B cell (primary cell): Measurements from ENCODE around the gene ARPIN. TPM values are rescaled to one million over a fixed set of nuclear protein-coding genes. Genes with fewer than 3 reads are reported as not detected.

Source experiments
- ATAC-seq: fragments of 200-7000 bp; cut with Tn5 transposase; one replicate; pipeline ENCODE4 v1.10.0; 2021; ENCODE audit warnings: low read depth, mild to moderate bottlenecking, moderate number of reproducible peaks, moderate library complexity
- CTCF ChIA-PET: fragments of 350-600 bp; sonication (Branson Sonifier 250); formaldehyde crosslinking; loops from one replicate; lab custom pipeline; 2021; ENCODE audit warnings: antibody characterized with exemption, inconsistent platforms; lab: Charles Lee
- POLR2A ChIA-PET: fragments of 350-600 bp; sonication (Branson Sonifier 250); formaldehyde crosslinking; loops from one replicate; lab custom pipeline; 2021; ENCODE audit warnings: antibody characterized with exemption; lab: Charles Lee
- DNase-seq: peaks from one replicate; pipeline ENCODE4 v3.0.0; 2013
- H2AFZ ChIP-seq: 2 replicates; pipeline ENCODE4 v1.6.1; 2012; ENCODE audit warnings: mild to moderate bottlenecking, low read depth, low read length; ENCODE audit not compliant: insufficient read depth, poor library complexity, severe bottlenecking
- H3K27ac ChIP-seq, 2 donors: 1 replicate in 1 of 2; 2 replicates in 1 of 2; pipeline ENCODE4 v1.5.1; 2012 to 2013; ENCODE audit warnings: low read length in 2 of 2, mild to moderate bottlenecking in 2 of 2, moderate library complexity in 1 of 2
- H3K27me3 ChIP-seq, 4 experiments: fragments of 200-600 bp in 1 of 4; sonication (generic) in 1 of 4; replicated peaks in 1 of 4; 1 replicate in 2 of 4; 2 replicates in 2 of 4; pipeline versions ENCODE4 v1.6.1 to v1.7.0; 2013 to 2016; ENCODE audit warnings: low read length in 3 of 4, mild to moderate bottlenecking in 2 of 4, mixed read lengths in 1 of 4, moderate library complexity in 1 of 4; ENCODE audit not compliant: insufficient read depth in 4 of 4, control insufficient read depth in 3 of 4; ENCODE audit errors: control extremely low read depth in 1 of 4
- H3K36me3 ChIP-seq, 2 experiments: replicated peaks in 1 of 2; 1 replicate in 1 of 2; 2 replicates in 1 of 2; pipeline versions ENCODE4 v1.6.1 to v1.7.1; 2013; ENCODE audit warnings: low read length in 1 of 2; ENCODE audit not compliant: insufficient read depth in 2 of 2, control insufficient read depth in 1 of 2; ENCODE audit errors: control extremely low read depth in 1 of 2, extremely low read depth in 1 of 2
- H3K4me1 ChIP-seq, 2 donors: fragments of 200-600 bp in 1 of 2; sonication (generic) in 1 of 2; 1 replicate in 1 of 2; 2 replicates in 1 of 2; pipeline versions ENCODE4 v1.5.1 to v1.6.1; 2013 to 2017; ENCODE audit warnings: low read length in 2 of 2; ENCODE audit not compliant: control insufficient read depth in 2 of 2, insufficient read depth in 2 of 2
- H3K4me2 ChIP-seq: replicated peaks from 2 replicates; pipeline ENCODE3; 2012; ENCODE audit warnings: mild to moderate bottlenecking, low read depth, low read length; ENCODE audit not compliant: poor library complexity, severe bottlenecking
- H3K4me3 ChIP-seq, 5 experiments: fragments of 200-600 bp in 1 of 5; sonication (generic) in 1 of 5; 1 replicate in 3 of 5; 2 replicates in 2 of 5; pipeline versions ENCODE4 v1.5.1 to v1.7.0; 2011 to 2016; ENCODE audit warnings: low read length in 4 of 5, mild to moderate bottlenecking in 4 of 5, low read depth in 2 of 5, control low read depth in 1 of 5, moderate library complexity in 1 of 5; ENCODE audit not compliant: insufficient read depth in 1 of 5; ENCODE audit errors: control extremely low read depth in 1 of 5, extremely low read depth in 1 of 5
- H3K79me2 ChIP-seq: fragments of 200-600 bp; sonication (generic); one replicate; pipeline ENCODE4 v1.6.0; 2016; ENCODE audit warnings: low read length; ENCODE audit not compliant: control insufficient read depth, insufficient read depth
- H3K9ac ChIP-seq: fragments of 200-600 bp; sonication (generic); 2 replicates; pipeline ENCODE4 v1.6.1; 2017; ENCODE audit warnings: mild to moderate bottlenecking, low read length, moderate library complexity
- H3K9me3 ChIP-seq, 3 donors: one replicate each; pipeline versions ENCODE4 v1.6.1 to v1.7.1; 2013; ENCODE audit warnings: low read length in 2 of 3; ENCODE audit not compliant: control insufficient read depth in 2 of 3, insufficient read depth in 1 of 3; ENCODE audit errors: control extremely low read depth in 1 of 3
- H4K20me1 ChIP-seq: 2 replicates; pipeline ENCODE4 v1.6.0; 2012; ENCODE audit warnings: mild to moderate bottlenecking, low read length; ENCODE audit not compliant: insufficient read depth, control insufficient read depth, poor library complexity, severe bottlenecking
- H3K27ac Mint-ChIP-seq: one replicate; pipeline ENCODE4 v1.8.0; 2021; ENCODE audit warnings: mixed read lengths
- H3K27me3 Mint-ChIP-seq: one replicate; pipeline ENCODE4 v1.8.0; 2021; ENCODE audit warnings: mixed read lengths
- H3K4me1 Mint-ChIP-seq: one replicate; pipeline ENCODE4 v1.8.0; 2021; ENCODE audit warnings: mixed read lengths
- H3K4me3 Mint-ChIP-seq: one replicate; pipeline ENCODE4 v1.8.0; 2021; ENCODE audit warnings: mixed read lengths
- H3K9me3 Mint-ChIP-seq: one replicate; pipeline ENCODE4 v1.8.0; 2022; ENCODE audit warnings: mixed read lengths; ENCODE audit not compliant: insufficient read depth
- CTCF ChIP-seq: fragments of 200-600 bp; IDR thresholded peaks from one replicate; pipeline ENCODE4 v1.8.0; 2022; ENCODE audit warnings: antibody characterized with exemption, mild to moderate bottlenecking
- EZH2 ChIP-seq: IDR thresholded peaks from 2 replicates; pipeline ENCODE4 v1.6.1; 2012; ENCODE audit warnings: borderline replicate concordance, low read depth, mild to moderate bottlenecking, moderate library complexity, low read length; ENCODE audit not compliant: insufficient read depth, poor library complexity, severe bottlenecking
- WGBS: methylation state at CpG from one replicate; pipeline ENCODE4 v1.1.5; 2013; ENCODE audit warnings: missing lambda C conversion rate; ENCODE audit not compliant: insufficient coverage; 5-methylcytosine and 5-hydroxymethylcytosine counted together
- intact Hi-C: fragments of 100-400 bp; cut with micrococcal nuclease; formaldehyde crosslinking; loops from one replicate; pipeline ENCODE4 v1.10.0; 2022
- polyA plus RNA-seq: library from polyadenylated mRNA; depleted of rRNA; stranded (reverse); fragments of >200 nt; gene quantifications from 2 replicates; pipeline ENCODE4 v1.2.3, GENCODE V29; 2012
- total RNA-seq, 2 donors: library from RNA; stranded (reverse); fragments of 120-200 nt in 1 of 2; gene quantifications; 1 replicate in 1 of 2; 2 replicates in 1 of 2; pipeline versions ENCODE4 v1.2.3 to v1.2.4, GENCODE V29; 2013 to 2022

The ARPIN gene
- total and polyA plus RNA-seq, 2 donors (not counting 1 experiment from before 2014, with no cell fraction given): 0.10 TPM

GRCh38 chr15:89937365-89938350, 24.9 kb upstream of the ARPIN start:
- no peak overlapping the region for H2AFZ ChIP-seq
- no peak overlapping the region for H3K9ac ChIP-seq
- no peaks in the 10 kb centered on the region for H3K36me3 ChIP-seq
- no peaks in the 10 kb centered on the region for H3K9me3 Mint-ChIP-seq
- H3K9me3 ChIP-seq: no peaks in the 10 kb centered on the region
- no peak overlapping the region for H3K4me3 Mint-ChIP-seq
- no peaks in the 10 kb centered on the region for H3K4me1 Mint-ChIP-seq
- H3K4me3 ChIP-seq: no peak overlapping the region
- H3K27me3 Mint-ChIP-seq: peaks cover 13% of the 10 kb centered on the region
- peaks cover 3 to 4% of the 10 kb centered on the region in 2 donors for H3K4me1 ChIP-seq
- no peak overlapping the region for H3K27ac ChIP-seq
- ATAC-seq (no peak), DNase-seq (no peak)
- CTCF ChIA-PET: interaction anchor here (1.0 kb wide), 1 partner anchor 134 kb away, joined by 5 read pairs; no protein-coding TSS in a partner anchor
- intact Hi-C loops: no loop called here
- 57% methylated on average over 3 of the region's 10 CpGs for WGBS
- no peaks in the 10 kb centered on the region for H3K79me2 ChIP-seq
- no peak overlapping the region for H3K4me2 ChIP-seq
- TF ChIP-seq EZH2 (no peak), CTCF (no peak)
- POLR2A ChIA-PET: interaction anchor here (0.6 kb wide), 1 partner anchor 208 kb away, joined by 3 read pairs; no protein-coding TSS in a partner anchor
- H4K20me1 ChIP-seq: no peaks in the 10 kb centered on the region
- H3K27ac Mint-ChIP-seq: no peak overlapping the region
- peaks cover 0 to 4% (median 2%) of the 10 kb centered on the region in 4 experiments for H3K27me3 ChIP-seq
